Stimulated activated CD4-positive, alpha-beta T cell treated with anti-CD3 and anti-CD28 coated beads, Interleukin-15, amount 100 ng/mL, for 24 hours (primary cell): Measurements from ENCODE around the gene TMEM154.
"Not testable (repeated sequence)": the region's sequence is repeated elsewhere in the genome, so short reads cannot be mapped to it uniquely, and the experiment has no call there.

ENCODE experiments used
- DNase-seq: peaks from one replicate; pipeline ENCODE4 v3.0.0-alpha.2; 2020

TMEM154 gene

DNA sequence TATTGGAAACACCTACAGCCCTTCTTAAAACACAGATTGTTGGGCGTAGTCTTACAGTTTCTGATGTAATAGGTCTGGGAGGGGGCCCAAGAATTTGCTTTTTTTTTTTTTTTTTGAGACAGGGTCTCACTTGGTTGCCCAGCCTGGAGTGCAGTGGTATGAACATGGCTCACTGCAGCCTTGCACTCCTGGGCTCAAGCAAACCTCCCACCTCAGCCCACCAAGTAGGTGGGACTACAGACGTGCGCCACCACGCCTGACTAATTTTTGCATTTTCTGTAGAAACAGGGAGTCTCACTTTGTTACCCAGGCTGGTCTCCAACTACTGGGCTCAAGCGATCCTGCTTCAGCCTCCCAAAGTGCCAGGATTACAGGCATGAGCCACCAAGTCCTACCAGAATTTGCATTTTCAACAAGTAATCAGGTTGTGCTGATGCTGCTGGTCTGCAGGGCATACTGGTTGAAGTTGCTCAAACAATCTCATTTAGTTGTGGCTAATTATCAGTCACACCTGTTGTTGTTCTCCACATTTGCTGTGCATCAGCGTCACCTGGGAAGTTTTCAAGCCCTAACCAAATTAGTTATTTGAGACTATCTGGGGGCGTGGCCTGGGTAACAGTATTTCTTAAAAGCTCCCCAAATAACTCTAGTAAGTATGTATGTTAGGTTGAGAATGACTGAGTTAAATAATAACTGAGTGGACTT is 14.0 kb downstream of the TMEM154 start:
- DNase-seq = no peak

DNA sequence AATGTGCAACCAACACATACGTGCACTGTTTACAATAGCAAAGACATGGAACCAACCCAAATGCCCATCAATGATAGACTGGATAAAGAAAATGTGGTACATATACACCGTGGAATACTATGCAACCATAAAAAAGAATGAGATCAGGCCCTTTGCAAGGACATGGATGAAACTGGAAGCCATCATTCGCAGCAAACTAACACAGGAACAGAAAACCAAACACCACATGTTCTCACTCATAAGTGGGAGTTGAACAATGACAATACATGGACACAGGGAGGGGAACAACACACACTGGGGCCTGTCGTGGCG is 15.8 kb downstream of the TMEM154 start:
- not testable (repeated sequence) for DNase-seq

DNA sequence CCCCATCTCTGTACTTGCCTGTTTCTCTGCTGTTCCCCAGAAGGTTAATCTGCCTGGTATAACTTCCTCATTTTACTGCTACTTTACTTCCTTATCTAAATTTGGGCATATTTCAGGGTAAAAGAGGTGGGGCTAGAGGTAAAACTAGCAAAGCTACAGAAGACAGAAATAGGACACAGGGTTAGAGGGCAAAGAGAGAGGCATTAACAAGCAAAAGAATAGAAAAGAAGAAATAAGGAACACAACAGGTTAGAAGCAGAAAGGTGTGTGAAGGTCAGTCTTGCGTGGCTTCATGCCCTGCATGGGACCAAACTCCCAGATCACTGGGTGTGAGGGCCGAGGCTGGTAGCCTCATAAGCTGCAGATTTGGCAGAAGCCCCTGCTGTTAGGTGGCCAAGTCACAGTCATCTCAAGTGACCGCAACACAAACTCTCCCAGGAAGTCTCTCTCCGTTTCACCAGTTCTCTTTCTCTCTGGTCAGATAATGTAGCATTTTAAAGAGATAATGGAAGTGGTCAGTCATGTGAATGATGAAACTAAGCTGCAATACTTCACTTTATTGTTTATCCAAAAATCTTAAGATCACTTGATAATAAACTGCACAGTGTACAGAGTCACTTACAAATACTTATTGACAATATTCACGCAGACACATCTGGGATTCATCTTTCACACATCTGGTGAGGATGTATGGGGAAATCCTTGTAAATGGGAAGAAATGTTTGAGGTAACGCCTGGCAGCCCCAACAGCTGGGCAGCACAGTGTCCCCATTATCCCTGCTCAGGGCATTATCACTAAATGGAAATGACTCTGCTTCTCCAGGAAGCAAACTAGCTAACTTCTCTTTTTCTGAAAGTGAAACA is 16.4 kb downstream of the TMEM154 start:
- DNase-seq = no peak

DNA sequence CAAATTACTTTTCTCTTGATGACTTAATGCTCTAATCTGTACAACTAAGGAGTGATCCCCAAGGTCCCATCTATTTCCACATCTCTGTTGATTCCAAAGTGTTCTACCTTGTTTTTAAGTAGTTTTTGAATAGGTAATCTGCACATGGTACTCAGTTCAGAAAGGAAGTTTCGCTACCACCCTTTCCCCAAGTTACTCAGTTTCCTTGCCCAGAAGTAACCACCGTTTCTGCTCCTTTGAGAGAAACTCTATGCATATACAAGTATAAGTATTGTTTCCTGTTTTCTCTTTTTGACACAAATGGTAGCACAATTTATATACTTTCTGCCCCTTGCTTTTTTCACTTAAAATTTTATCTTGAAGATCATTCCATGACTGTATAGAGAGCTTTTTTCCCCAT is 18.1 kb downstream of the TMEM154 start:
- DNase-seq = no peak

DNA sequence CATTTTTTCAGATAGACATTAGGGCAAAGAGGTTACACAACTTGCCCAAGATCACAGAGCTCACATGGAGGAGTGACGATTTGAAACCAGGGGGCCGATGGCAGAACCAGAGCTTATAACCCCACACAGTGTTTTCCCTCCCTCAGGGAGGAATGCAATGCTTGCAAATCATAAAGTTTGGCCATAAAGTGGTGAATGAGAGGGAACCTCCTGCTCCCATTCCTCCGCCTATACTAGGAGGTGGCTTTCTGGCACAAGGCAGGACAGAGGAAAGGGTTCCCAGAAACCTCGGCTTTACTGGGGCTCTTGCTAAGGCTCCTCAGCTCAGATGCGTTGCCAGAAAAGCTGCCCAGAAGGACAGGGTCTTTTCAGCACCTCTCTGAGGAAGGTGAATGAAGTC is 19.3 kb downstream of the TMEM154 start:
- no peak for DNase-seq

DNA sequence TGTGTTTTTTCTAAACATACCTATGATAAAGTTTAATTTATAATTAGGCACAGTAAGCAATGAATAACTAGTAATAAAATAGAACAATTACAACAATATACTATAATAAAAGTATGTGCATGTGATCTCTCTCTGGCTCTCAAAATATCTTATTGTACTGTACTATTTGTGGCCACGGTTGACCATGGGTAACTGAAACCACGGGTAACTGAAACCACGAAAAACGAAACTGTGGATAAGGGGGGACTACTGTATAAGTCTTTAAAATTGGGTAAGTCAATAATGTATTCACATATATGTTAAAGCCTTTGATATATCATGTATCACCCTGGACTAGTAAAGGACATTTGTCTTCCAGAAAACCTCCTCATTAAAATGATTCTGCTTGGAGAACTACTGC is 20.0 kb downstream of the TMEM154 start:
- DNase-seq = no peak

DNA sequence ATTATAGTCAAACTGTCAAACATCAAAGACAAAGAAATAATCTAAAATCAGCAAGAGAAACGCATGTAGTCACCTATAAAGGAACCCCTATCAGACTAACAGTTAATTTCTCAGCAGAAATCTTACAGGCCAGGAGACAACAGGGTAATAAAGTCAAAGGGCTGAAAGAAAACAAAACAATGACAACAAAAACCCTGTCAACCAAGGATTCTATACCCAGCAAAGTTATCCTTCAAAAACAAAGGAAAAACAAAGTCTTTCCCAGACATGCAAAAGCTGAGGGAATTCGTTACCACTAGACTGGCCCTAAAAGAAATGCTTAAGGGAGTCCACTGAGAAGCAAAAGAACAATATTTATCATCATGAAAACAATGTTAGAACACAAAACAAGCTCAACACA is 22.1 kb downstream of the TMEM154 start:
- DNase-seq = no peak

DNA sequence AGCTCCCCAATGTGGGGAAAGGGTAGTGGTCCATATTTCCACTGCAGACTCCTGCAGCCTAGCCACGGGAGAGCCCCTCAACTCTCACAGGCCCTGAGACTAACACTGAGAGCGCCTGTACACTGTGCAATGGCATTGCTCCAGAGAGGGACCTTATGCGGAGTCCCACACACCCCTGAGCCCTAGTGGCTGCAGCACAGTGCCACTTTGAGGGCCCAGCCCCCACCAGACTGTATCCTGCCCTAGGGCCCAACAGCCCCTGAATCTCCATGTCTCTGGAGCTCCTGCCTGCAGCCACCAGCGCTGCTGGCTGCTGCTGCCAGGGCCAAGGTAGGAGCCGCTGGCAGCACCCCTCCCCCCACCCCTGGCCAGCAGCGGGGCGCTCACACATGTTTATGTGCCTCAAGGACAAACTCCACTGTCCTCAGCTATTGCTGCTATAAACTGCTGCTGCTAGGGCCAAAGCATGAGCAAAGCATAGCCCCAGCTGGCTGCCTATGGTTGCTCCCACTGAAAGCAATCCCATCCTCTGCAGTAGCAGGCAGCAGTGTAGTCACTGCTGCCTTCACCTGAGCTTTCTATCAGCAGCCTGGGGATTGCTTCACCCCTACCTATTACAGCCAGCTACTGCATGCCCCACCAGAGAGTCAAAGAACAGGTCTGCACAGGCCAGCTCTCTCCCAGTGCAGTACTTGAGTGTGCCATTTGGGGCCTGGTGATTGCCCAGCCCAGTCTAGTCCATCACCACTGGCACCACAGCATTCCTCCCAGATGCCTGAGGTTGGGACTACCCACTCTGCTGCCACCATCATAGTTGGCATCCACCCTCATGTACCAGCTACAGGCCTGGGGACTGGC is 24.3 kb downstream of the TMEM154 start:
- DNase-seq = no peak

DNA sequence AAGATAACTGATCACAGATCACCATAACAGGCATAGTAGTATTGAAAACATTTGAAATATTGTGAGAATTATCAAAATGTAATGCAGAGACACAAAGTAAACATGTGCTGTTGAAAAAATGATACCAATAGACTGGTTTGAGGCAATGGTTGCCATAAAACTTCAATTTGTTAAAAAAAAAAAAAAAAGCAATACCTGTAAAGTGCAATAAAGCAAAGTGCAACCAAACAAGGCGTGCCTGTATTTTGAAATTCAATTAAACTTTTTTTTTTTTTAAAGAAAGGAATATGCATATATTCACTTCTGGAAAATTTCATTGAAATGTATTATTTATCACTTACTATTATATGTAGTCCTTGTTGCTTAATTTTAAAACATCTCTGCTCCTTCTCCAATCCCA is 27.7 kb downstream of the TMEM154 start:
- DNase-seq = no peak

DNA sequence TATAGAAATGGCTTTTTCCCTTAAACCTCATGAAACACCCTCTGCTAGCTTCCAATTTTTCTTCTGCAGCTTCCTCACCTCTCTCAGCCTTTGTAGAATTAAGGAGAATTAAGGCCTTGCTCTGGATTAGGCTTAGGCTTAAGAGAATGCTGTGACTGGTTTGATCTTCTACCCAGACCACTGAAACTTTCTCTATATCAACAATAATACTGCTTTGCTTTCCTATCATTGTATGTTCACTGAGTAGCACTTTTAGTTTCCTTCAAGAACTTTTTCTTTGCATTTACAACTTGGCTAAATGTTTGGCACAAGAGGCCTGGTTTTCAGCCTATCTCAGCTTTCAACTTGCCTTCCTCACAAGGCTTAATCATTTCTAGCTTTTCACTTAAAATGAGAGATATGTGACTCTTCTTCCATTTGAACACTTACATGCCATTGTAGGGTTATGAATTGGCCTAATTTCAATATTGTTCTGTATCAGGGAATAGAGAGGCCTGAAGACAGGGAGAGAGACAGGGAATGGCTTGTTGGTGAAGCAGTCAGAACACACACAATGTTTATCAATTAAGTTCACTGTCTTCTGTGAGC is 28.2 kb downstream of the TMEM154 start:
- DNase-seq = no peak

DNA sequence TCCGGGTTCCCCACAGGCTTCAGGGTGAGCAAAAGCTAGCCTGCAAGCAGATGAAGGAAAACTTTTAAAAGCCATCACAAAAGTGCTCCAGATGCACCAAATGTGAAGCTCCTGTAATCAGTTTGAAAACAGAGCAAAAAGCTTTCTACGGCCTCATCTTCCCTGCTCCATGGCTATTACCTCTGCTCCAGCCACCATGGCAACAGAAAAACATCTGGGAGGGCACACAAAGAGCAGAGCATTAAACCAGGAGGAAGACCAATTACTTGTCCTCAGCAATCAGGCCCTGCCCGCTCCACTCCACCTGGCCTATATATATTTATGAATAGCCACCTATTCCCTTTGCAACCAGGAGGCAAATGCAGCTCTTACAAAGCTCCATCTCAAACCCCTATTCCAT is 33.6 kb downstream of the TMEM154 start:
- DNase-seq = no peak

DNA sequence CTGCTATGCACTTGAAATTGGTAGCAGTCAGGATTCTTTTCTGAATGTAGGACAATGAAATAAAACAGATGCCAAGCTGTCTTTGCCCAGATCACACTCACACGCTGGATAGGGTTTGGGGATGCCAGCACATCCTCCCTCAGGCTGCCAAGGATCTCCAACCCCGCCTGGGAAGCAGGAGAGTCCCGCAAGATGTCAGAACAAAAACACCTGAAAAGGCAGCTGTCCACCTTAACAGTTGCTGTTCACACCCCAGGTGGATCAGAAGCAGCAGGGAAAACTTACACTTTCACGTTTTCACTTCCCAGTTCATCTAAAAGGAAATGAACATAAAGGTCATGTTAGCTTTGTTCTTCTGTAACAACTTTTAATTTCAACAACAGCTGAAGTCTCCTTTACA is 35.7 kb downstream of the TMEM154 start:
- DNase-seq = no peak

DNA sequence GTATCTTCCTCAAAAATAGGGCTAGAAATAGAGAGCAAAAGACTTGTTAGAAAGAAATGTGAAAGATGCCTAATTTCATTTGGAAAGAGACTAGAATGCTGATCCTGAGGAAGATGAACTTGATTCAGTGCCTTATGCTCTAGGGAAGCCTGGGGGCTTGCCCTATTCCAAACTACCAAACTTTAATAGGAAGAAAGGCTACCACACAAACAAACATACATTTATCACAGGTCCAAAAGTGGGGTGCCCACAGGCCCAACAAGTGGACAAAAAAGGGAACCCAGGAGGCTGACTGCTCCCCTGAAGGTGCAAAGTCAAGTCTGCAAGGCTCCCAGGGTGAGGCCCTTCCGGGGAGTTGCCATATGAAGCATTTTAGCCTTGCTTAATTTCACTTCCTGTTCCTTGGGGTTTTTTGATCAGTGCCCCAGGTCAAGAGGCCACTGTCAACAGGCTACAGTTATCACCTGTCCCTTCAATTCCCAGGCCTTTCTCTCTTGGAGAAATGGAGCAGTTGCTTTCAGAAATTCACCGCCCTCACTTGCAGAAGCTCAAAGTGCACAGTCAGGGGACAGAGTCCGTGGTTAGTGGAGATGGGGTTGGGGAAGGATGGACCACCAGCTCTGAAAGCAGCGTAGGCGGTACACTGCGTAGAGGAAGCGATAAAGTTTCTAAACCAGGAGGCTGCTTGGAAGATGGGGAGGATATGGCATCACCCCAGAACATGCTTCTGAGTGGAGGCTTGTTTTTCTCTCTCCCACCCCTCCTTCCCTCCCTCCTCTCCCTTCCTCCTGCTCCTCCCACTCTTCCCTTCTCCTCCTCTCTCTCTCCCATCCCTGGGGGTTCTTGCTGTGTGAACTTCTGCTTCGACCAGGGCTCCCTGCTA is 36.4 kb downstream of the TMEM154 start:
- peak; percentile 15 for DNase-seq

DNA sequence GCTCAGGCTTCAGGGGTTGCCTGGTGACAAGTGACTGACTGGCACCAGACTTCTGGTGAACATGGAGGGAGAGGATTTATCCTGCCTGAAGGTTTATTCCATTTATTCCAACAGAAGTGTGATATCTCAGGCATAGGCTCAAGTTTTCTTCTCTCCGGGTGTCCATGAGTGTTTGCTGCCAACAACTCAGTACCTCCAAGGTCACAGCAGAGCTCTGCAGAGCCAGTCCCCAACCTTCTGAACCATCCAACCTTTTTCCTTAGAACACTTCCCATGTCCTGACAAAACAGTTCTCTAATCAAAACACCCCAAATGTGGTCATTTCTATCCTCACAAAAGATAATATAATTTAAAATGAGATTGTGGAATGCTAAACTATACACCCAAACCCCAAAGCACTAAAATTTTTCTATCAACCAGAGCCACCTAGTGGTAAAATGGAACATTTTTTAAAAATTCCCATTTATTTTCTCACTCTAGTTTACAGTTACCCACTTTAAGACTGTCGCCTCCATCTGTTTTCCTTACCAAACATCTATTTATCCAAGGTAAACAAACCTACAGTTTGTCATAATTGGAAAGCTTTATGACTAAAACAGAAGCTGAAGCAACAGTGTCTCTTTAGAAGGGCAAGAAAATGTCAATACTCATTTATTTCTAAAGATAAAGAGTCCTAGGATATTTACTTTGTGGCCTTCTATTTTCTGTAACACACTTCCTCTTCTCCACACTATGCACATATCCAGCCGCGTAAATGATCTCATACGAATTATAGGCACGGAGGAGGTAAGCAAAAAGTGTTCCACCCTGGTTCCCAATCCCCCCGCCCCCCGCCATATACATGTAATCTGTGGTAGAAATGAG is 39.5 kb downstream of the TMEM154 start:
- no peak for DNase-seq

DNA sequence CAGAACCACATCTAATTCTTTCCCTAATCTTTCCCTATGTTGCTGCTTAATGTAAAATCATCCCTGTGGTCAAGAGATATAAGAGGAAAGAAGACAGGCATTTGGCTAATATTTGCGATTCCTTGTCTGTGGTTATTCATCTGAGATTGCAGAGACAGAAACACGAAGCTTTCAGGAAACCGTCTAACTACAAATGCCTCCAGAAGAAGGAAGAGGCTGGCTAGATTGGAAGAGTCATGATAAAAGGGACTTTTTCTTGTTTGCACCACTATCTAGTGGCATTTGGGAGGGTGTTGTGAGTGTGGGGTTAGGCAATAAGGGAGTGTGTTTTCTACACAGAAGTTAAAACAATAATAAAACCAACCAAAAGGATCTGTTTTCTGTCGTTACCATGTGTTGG is 43.9 kb downstream of the TMEM154 start:
- no peak for DNase-seq

DNA sequence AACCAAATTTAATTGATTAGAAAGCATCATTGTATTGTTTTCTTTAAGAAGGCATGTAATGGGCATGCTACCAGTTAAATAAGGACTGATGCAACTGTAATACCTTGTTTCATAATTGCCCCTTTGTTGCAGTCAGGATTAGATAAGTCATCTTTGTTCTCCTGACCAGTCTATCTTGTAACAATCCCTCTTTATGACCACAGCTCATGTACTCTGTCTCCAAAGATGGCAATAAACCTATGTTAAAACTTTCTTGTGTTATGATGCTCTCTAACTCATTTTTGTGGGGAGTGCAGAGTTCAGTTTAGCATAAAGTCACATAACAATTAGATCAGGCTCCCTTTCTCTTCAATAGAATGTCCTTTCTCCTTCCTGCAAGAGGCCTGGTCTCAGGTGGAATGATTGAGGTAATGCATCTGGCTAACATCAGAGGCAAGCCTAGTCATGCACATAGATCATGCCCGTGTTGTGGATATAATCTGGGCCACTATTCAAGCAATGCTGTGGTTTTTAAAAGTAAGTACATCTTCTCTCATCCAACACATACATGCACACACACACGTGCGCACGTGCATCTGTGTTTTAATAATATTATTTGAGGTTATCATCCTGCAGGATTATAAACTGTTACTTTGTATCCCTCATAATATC is 45.6 kb downstream of the TMEM154 start:
- no peak for DNase-seq

DNA sequence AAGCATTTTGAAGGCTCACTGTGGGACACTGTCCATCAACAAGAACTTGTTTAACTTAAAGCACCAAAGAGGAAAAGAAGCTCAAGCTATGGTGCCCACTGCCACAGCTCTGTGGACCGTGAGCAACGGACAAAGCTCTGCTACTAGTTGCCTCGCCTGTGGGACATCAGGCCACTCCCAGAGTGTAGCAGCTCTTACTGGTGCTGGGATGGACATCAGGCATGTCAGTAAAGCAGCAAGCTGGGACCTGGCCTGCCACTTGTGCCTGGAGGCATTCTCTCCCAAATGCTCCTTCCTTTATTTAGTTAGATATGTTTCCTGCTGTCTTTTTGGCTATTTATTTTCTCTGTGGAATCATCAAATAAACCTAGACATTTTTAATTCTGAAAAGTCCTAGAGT is 46.7 kb downstream of the TMEM154 start:
- DNase-seq = no peak

DNA sequence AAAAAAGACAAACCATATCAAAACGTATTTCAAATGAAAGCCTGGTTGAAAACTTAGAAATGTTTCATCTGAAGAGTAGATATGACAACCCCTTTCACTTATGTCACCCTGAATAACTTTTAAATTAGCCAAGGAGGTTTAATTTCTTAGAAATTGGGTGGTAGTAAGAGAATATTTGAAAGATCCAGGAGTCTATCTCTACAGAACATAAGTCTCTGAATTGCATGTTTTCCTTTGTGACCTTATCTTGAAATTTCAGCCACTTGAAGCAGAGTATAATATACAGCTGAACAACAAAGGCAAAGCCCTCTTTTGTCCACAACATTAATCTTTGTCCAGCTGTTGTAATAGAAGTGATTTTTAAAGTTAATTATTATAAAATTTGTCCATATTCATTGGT is 49.5 kb downstream of the TMEM154 start:
- no peak for DNase-seq

DNA sequence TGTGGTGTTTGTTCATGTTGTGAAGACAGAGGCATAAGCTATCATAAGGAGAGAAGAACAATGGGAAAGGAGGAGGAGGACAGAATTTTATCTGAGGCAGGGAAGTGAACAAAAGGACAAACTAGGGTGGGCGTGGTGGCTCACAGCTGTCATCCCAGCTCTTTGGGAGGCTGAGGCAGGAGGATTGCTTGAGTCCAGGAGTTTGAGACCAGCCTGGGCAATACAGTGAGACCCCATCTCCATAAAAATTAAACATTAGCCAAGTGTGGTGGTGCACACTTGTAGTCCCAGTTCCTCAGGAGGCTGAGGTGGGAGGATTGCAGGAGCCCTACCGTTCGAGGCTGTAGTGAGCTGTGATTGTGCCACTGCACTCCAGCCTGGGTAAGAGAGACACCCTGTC is 49.9 kb downstream of the TMEM154 start:
- no peak for DNase-seq

DNA sequence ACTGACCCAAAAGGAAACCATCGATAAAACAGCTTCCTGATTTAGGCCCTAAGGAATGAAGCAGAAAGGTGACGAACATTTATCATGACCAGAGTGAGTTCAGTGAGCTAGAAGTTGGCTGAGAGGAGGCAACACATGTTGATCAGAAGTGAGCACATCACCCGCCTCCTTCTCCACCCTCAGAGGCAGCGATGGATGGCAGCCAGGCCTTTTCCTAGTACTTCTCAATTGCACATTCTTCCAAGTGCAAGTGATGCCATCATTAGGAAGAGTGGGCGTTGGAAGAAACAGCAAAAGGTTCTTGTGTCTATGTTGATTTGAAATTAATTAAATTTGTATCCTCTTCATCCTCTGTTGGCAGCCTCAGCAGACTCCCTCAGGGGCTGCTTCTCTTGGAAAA is 51.7 kb downstream of the TMEM154 start:
- DNase-seq = no peak

DNA sequence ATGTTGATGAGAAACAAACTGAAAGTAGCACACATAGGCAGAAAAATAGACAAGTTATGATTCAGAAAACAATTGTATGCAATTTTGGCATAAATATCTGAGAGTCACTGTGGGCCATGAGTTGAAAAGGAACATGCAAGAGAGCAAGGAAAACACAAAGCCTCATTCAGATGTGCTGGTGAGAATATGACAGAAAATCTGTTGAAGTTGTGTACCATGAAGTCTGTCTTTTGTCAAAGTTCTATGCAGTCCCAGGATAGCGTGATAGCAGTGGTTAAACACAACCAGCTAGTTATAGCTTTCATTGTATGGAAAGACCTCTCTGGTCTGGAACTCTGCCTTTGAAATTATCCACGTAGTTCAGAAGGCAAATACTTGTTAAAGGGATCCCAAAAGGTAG is 53.0 kb downstream of the TMEM154 start:
- no peak for DNase-seq
